ENCODE measurements around the gene AXIN2. TPM values are rescaled to one million over a fixed set of nuclear protein-coding genes. Genes with fewer than 3 reads are reported as not detected.
A peak's percentile ranks its signal among the peaks of the same experiment; 100 is the strongest.

AXIN2 gene
- total RNA-seq, 1 experiment from 2014 or later = 10.7 TPM

DNA sequence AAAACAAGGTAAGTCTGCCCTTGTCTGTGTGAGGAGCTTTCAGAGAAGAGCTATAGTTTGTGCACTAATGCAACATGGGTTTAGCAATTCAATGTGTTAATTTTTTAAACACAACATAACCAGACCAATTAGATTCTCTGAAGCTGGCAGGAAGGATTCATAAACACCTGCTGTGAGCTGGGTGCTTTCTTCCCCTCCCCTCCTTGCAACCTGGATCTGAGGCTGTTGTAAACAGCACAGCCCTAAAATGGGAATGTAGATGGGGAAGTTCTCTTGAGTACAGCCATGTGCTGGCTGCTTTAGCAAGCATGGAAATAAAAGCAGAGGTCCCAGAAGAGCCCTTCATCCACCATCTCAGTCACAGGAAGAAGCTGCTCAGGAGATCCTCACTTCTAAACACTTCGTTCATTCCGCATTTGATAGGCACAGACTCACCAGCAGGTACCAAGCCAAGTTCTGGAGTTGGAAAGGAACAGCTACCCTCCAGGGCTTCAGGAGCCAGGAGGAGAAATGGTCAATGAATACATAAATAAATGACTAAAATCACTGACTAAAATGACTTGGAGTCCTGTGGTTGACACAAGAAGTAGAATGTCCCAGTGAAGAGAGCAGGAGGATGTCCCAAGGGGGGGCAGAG, 21.7 kb downstream of the AXIN2 start:
- Histone ChIP-seq H3K27ac (ENCODE audit: low read depth, low read length, poor library complexity, severe bottlenecking) (no peak overlapping the region), H3K4me1 (ENCODE audit: insufficient read depth, low read length, poor library complexity, severe bottlenecking) (peaks cover 16% of the 10 kb centered on the region), H3K4me3 (ENCODE audit: low read depth, low read length, poor library complexity, severe bottlenecking) (no peak overlapping the region), H3K27me3 (replicated peaks; ENCODE audit: insufficient read depth, low read depth, low read length, poor library complexity) (no peaks in the 10 kb centered on the region), H3K36me3 (ENCODE audit: insufficient read depth, low read length, poor library complexity, severe bottlenecking) (peaks cover 6% of the 10 kb centered on the region), H3K9me3 (ENCODE audit: low read depth, low read length, poor library complexity, severe bottlenecking) (no peaks in the 10 kb centered on the region)
- no TSS peak for BruUV-seq (replicated peaks)
- CTCF ChIA-PET = interaction anchor here (0.6 kb wide), 2 partner anchors 253 to 294 kb away, joined by 3 to 4 read pairs; no protein-coding TSS in a partner anchor
- intact Hi-C loops (cut with micrococcal nuclease; ENCODE audit: unreplicated experiment) = no loop called here
- DNase-seq (ENCODE audit: low spot score) = peak; percentile 39
- POLR2A ChIA-PET (ENCODE audit: low non-redundant PET) = no interaction called here
- no peak for TF ChIP-seq EZH2 (IDR thresholded peaks at IDR 0.05; ENCODE audit: borderline replicate concordance, low read depth, low read length, poor library complexity, severe bottlenecking)
- TF ChIP-seq, protein P1, sequence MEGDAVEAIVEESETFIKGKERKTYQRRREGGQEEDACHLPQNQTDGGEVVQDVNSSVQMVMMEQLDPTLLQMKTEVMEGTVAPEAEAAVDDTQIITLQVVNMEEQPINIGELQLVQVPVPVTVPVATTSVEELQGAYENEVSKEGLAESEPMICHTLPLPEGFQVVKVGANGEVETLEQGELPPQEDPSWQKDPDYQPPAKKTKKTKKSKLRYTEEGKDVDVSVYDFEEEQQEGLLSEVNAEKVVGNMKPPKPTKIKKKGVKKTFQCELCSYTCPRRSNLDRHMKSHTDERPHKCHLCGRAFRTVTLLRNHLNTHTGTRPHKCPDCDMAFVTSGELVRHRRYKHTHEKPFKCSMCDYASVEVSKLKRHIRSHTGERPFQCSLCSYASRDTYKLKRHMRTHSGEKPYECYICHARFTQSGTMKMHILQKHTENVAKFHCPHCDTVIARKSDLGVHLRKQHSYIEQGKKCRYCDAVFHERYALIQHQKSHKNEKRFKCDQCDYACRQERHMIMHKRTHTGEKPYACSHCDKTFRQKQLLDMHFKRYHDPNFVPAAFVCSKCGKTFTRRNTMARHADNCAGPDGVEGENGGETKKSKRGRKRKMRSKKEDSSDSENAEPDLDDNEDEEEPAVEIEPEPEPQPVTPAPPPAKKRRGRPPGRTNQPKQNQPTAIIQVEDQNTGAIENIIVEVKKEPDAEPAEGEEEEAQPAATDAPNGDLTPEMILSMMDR (conservative IDR thresholded peaks at IDR 0.05; ENCODE audit: low read depth, low read length) = no peak

DNA sequence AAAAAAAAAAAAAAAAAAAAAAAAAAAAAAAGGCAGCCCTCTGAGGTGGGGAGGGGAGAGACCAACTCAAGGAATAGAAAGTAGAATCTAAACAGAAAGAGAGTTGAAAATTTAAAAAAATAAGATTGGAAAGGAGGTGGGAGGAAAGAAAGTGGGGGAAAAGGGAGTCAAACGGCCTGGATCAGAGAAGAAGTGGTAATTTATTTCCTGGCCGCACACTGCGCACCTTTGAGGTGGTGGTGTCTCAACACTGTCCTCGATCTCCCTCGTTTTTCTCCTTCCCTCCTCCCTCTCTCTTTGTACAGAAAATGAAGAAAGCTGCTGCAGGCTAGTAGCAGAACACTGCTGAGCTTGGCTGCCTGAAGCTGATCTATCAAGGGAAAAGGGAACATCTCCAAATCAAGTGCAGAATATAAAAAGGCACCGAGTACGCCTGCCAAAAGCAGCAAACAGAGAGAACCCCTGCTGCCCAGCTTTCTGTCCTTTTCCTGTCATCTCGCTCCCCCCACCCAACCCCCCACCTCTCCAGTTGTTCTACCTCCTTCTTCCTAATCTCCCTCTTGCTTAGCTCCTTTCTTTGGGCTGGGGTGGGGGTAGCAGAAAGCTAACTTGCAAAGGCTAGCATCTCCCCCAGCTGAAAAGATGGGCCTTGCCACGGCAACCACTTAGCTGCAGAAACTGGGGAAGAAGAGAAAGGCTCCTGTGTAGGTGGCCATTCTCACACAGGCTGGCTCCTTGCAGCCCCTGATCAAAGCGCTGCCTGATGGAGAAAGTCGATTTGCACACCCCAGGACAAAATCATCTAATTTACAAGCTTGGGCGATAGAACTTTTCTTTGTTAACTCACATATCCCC, 22.5 kb downstream of the AXIN2 start:
- CTCF ChIA-PET = interaction anchor here (0.6 kb wide), 2 partner anchors 16 to 253 kb away, joined by 3 to 8 read pairs; no protein-coding TSS in a partner anchor
- POLR2A ChIA-PET (ENCODE audit: low non-redundant PET) = no interaction called here
- DNase-seq (ENCODE audit: low spot score) = peak; percentile 66
- Histone ChIP-seq H3K4me1 (ENCODE audit: insufficient read depth, low read length, poor library complexity, severe bottlenecking) (peaks cover 16% of the 10 kb centered on the region), H3K27me3 (replicated peaks; ENCODE audit: insufficient read depth, low read depth, low read length, poor library complexity) (no peaks in the 10 kb centered on the region), H3K27ac (ENCODE audit: low read depth, low read length, poor library complexity, severe bottlenecking) (peak overlapping the region; percentile 12), H3K36me3 (ENCODE audit: insufficient read depth, low read length, poor library complexity, severe bottlenecking) (peaks cover 6% of the 10 kb centered on the region), H3K9me3 (ENCODE audit: low read depth, low read length, poor library complexity, severe bottlenecking) (no peaks in the 10 kb centered on the region), H3K4me3 (ENCODE audit: low read depth, low read length, poor library complexity, severe bottlenecking) (no peak overlapping the region)
- TF ChIP-seq, protein P1 (conservative IDR thresholded peaks at IDR 0.05; ENCODE audit: low read depth, low read length) = no peak
- TF ChIP-seq EZH2 (IDR thresholded peaks at IDR 0.05; ENCODE audit: borderline replicate concordance, low read depth, low read length, poor library complexity, severe bottlenecking) = no peak
- intact Hi-C loops (cut with micrococcal nuclease; ENCODE audit: unreplicated experiment) = no loop called here
- BruUV-seq (replicated peaks) = no TSS peak

DNA sequence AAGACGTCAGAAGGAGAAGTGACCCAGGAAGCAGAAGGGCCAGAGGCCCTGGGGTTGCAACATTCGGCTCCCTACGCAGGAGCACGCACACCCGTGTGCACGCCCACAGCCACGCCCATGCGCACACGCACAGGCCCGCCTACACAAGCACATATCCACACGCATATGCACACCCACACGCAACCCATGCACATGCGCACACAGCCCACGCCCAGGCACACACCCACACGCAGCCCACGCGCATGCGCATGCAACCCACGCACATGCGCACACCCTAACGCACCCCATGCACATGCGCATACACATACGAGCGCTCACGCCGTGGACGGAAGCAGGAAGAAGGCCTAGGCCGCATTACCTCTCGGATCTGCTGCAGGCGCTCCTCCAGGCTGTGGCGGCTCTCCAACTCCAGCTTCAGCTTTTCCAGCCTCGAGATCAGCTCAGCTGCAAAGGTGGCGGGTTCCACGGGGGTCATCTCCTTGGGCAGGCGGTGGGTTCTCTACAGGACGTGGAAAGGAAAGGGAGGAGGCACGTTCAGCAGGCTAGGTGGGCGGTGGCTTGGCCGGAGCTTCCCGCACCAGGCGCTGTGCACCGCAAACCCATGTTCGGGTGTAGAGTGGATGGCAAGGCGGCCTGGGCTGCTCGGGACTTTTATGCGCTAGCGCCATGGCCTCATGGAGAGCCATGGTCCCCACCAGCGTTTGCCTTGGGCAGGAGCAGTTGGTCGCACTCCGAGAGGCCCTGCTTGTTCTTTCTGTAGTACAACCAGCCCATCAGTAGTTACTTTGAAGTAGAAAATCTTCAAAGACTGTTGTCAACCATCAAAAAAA, 23.4 kb downstream of the AXIN2 start:
- DNase-seq (ENCODE audit: low spot score) = no peak
- no TSS peak for BruUV-seq (replicated peaks)
- POLR2A ChIA-PET (ENCODE audit: low non-redundant PET) = no interaction called here
- no peak overlapping the region for H3K4me3 ChIP-seq (ENCODE audit: low read depth, low read length, poor library complexity, severe bottlenecking)
- no peaks in the 10 kb centered on the region for H3K9me3 ChIP-seq (ENCODE audit: low read depth, low read length, poor library complexity, severe bottlenecking)
- peaks cover 6% of the 10 kb centered on the region for H3K36me3 ChIP-seq (ENCODE audit: insufficient read depth, low read length, poor library complexity, severe bottlenecking)
- H3K4me1 ChIP-seq (ENCODE audit: insufficient read depth, low read length, poor library complexity, severe bottlenecking) = peaks cover 16% of the 10 kb centered on the region
- TF ChIP-seq, protein P1 (conservative IDR thresholded peaks at IDR 0.05; ENCODE audit: low read depth, low read length) = no peak
- TF ChIP-seq EZH2 (IDR thresholded peaks at IDR 0.05; ENCODE audit: borderline replicate concordance, low read depth, low read length, poor library complexity, severe bottlenecking) = no peak
- CTCF ChIA-PET = no interaction called here
- H3K27ac ChIP-seq (ENCODE audit: low read depth, low read length, poor library complexity, severe bottlenecking) = peak overlapping the region; percentile 12
- H3K27me3 ChIP-seq (replicated peaks; ENCODE audit: insufficient read depth, low read depth, low read length, poor library complexity) = no peaks in the 10 kb centered on the region
- intact Hi-C loops (cut with micrococcal nuclease; ENCODE audit: unreplicated experiment) = no loop called here
